ENCODE data around the gene FRMPD4. TPM values are rescaled to one million over a fixed set of nuclear protein-coding genes. Genes with fewer than 3 reads are reported as not detected.

The FRMPD4 gene
- total RNA-seq, 2 donors from 2014 or later: 0.02 to 0.35 TPM

DNA sequence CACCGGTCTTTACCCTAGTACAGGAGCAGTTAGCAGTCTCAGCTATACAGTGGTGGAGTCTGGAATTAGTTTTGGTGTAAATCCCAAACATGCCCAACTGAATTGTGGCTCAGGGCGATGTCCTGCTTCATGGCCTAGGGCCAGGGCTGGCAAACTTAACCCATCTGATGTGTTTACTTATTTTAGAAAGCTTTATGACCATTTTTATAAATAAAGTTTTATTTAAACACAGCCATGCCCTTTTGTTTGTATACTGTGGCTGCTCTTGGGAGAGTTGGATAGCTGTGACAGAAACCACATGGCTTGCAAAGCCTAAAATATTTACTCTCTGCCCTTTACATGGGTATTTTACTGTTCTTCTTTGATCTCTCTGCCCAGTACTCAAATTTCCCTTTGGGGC, 7.1 kb downstream of the FRMPD4 start:
- no peaks in the 10 kb centered on the region for H3K9me3 ChIP-seq
- H3K36me3 ChIP-seq: no peaks in the 10 kb centered on the region
- H3K27ac ChIP-seq: no peak overlapping the region
- H3K9ac ChIP-seq (ENCODE audit: low read depth in 2 of 2, low read length in 2 of 2): no peak overlapping the region
- TF ChIP-seq, protein P1, sequence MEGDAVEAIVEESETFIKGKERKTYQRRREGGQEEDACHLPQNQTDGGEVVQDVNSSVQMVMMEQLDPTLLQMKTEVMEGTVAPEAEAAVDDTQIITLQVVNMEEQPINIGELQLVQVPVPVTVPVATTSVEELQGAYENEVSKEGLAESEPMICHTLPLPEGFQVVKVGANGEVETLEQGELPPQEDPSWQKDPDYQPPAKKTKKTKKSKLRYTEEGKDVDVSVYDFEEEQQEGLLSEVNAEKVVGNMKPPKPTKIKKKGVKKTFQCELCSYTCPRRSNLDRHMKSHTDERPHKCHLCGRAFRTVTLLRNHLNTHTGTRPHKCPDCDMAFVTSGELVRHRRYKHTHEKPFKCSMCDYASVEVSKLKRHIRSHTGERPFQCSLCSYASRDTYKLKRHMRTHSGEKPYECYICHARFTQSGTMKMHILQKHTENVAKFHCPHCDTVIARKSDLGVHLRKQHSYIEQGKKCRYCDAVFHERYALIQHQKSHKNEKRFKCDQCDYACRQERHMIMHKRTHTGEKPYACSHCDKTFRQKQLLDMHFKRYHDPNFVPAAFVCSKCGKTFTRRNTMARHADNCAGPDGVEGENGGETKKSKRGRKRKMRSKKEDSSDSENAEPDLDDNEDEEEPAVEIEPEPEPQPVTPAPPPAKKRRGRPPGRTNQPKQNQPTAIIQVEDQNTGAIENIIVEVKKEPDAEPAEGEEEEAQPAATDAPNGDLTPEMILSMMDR (IDR thresholded peaks at IDR 0.05): no peak
- H3K4me1 ChIP-seq: no peaks in the 10 kb centered on the region
- intact Hi-C loops (cut with DNase I): no loop called here
- no peaks in the 10 kb centered on the region for H3K27me3 ChIP-seq
- no peak overlapping the region for H3K4me3 ChIP-seq
- DNase-seq: no peak

DNA sequence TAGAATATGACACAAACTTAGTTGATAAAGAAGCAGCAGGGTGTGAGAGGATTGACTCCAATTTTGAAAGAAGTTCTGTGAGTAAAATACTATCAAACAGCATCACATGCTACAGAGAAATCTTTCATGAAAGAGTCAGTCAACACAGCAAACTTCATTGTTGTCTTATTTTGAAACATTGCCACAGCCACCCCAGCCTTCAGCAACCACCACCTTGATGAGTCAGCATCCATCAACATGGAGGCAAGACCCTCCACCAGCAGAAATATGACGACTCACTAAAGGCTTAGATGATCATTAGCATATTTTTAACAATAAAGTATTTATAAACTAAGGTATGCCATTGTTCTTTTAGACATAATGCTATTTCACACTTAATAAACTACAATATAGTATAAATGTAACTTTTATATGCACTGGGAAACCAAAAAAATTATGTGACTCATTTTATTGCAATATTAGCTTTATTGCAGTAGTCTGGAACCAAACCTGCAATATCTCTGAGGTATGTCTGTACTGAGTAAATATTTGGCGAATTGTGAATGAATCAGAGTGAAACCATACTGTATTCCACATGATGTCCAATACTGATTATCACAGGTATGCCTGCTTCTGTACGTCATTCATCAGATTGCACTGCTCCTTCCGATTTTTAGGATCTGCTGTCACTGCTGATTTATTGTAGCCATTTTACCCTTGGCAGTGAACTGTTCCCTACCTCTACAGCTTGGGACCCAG, 11.6 kb downstream of the FRMPD4 start:
- H3K4me1 ChIP-seq: no peaks in the 10 kb centered on the region
- DNase-seq: no peak
- intact Hi-C loops (cut with DNase I): no loop called here
- H3K27me3 ChIP-seq: no peaks in the 10 kb centered on the region
- TF ChIP-seq, protein P1 (IDR thresholded peaks at IDR 0.05): no peak
- H3K4me3 ChIP-seq: no peak overlapping the region
- H3K9me3 ChIP-seq: no peaks in the 10 kb centered on the region
- no peak overlapping the region for H3K27ac ChIP-seq
- H3K36me3 ChIP-seq: no peaks in the 10 kb centered on the region
- no peak overlapping the region for H3K9ac ChIP-seq (ENCODE audit: low read depth in 2 of 2, low read length in 2 of 2)

DNA sequence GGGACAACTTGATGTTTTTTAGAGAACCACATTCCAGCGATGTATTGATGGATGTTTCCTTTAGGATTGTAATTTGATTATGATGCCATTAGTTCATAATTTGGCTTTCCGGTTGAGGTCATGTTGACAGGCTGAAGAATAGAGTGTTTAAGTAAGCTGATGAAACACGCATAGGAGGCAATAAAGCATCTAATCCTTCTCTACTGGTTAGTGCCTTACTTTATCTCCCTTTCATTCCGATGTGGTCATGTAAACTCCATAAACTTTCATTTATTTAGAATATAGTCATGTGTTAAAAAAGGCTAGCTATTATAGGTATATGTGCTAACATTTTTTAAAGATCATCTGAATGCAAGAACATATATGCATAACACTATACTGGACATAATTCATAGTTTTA, 15.0 kb downstream of the FRMPD4 start:
- no peaks in the 10 kb centered on the region for H3K9me3 ChIP-seq
- intact Hi-C loops (cut with DNase I): no loop called here
- no peaks in the 10 kb centered on the region for H3K36me3 ChIP-seq
- DNase-seq: no peak
- TF ChIP-seq, protein P1 (IDR thresholded peaks at IDR 0.05): no peak
- H3K4me1 ChIP-seq: no peaks in the 10 kb centered on the region
- H3K27me3 ChIP-seq: no peaks in the 10 kb centered on the region
- H3K9ac ChIP-seq (ENCODE audit: low read depth in 2 of 2, low read length in 2 of 2): no peak overlapping the region
- no peak overlapping the region for H3K4me3 ChIP-seq
- no peak overlapping the region for H3K27ac ChIP-seq

DNA sequence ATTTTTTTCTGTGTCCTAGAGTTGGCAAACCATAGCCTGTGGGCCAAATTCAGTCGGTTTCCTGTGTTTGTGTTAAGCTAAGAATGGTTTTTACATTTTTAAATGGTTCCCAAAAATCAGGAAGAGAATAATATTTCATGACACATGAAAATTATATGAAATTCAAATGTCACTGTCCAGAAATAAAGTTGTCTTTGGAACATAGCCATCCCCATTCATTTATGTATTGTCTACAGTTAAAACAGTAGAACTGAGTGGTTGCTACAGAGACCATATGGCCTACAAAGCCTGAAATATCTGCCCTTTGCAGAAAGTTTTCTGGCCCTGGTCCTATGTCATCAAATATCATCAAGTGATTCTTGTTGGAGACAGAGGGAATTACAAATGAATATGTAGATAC, 15.5 kb downstream of the FRMPD4 start:
- no peak for DNase-seq
- no peak overlapping the region for H3K4me3 ChIP-seq
- H3K4me1 ChIP-seq: no peaks in the 10 kb centered on the region
- H3K9ac ChIP-seq (ENCODE audit: low read depth in 2 of 2, low read length in 2 of 2): no peak overlapping the region
- H3K27ac ChIP-seq: no peak overlapping the region
- no peaks in the 10 kb centered on the region for H3K9me3 ChIP-seq
- no peaks in the 10 kb centered on the region for H3K36me3 ChIP-seq
- H3K27me3 ChIP-seq: no peaks in the 10 kb centered on the region
- TF ChIP-seq, protein P1 (IDR thresholded peaks at IDR 0.05): no peak
- intact Hi-C loops (cut with DNase I): no loop called here

DNA sequence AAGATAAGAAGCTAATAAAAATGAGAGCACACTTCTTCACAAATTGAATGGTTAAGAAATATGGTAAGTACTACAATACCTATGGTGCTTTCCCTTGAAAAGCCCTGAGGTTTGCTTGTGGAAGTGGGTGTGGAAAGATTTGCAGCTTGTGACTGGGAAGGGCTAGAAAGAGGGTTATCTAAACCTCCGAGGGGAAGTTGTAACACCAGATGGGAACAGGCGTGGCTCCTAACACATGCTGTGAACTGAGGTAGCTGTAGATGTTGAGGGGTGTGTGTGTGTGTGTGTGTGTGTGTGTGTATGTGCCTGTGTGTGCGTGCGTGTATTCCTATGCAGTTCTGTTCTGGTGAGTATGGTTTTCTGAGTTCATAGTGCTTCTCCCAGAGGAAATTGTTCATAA, 21.5 kb downstream of the FRMPD4 start:
- H3K36me3 ChIP-seq: no peaks in the 10 kb centered on the region
- intact Hi-C loops (cut with DNase I): no loop called here
- no peaks in the 10 kb centered on the region for H3K4me1 ChIP-seq
- no peak overlapping the region for H3K27ac ChIP-seq
- H3K9me3 ChIP-seq: no peaks in the 10 kb centered on the region
- H3K4me3 ChIP-seq: no peak overlapping the region
- H3K27me3 ChIP-seq: no peaks in the 10 kb centered on the region
- H3K9ac ChIP-seq (ENCODE audit: low read depth in 2 of 2, low read length in 2 of 2): no peak overlapping the region
- no peak for DNase-seq
- TF ChIP-seq, protein P1 (IDR thresholded peaks at IDR 0.05): no peak
